Stimulated activated naive CD8-positive, alpha-beta T cell treated with anti-CD3 and anti-CD28 coated beads, Interleukin-15, amount 100 ng/mL, for 72 hours (primary cell): Measurements from ENCODE around the gene NAV2.
"Not testable (repeated sequence)": the region's sequence is repeated elsewhere in the genome, so short reads cannot be mapped to it uniquely, and the experiment has no call there.

ENCODE experiments used
- ATAC-seq: fragments of 150-1000 bp; cut with Tn5 transposase; 2 replicates; pipeline ENCODE4 v1.10.0; 2021; ENCODE audit warnings: mild to moderate bottlenecking, moderate library complexity
- DNase-seq, 2 donors: peaks; one replicate each; pipeline ENCODE4 v3.0.0; 2021 to 2022
- H3K27ac Mint-ChIP-seq, 2 donors: one replicate each; pipeline ENCODE4 v1.8.0; 2022; ENCODE audit warnings: mild to moderate bottlenecking in 2 of 2, mixed read lengths in 2 of 2, moderate library complexity in 2 of 2
- H3K27me3 Mint-ChIP-seq: one replicate; pipeline ENCODE4 v1.8.0; 2022; ENCODE audit warnings: mixed read lengths
- H3K4me1 Mint-ChIP-seq: one replicate; pipeline ENCODE4 v1.8.0; 2022; ENCODE audit warnings: mild to moderate bottlenecking, mixed read lengths
- H3K4me3 Mint-ChIP-seq, 2 donors: one replicate each; pipeline ENCODE4 v1.8.0; 2022; ENCODE audit warnings: mild to moderate bottlenecking in 2 of 2, mixed read lengths in 2 of 2, moderate library complexity in 1 of 2
- H3K9me3 Mint-ChIP-seq, 2 donors: one replicate each; pipeline ENCODE4 v1.8.0; 2022; ENCODE audit warnings: mixed read lengths in 2 of 2

NAV2 gene

GRCh38 chr11:19894404-19894803, 181.8 kb downstream of the NAV2 start:
- Mint-ChIP-seq H3K4me3 (no peak overlapping the region), H3K27me3 (no peaks in the 10 kb centered on the region), H3K27ac (no peak overlapping the region), H3K9me3 (no peaks in the 10 kb centered on the region), H3K4me1 (no peaks in the 10 kb centered on the region)
- DNase-seq (no peak), ATAC-seq (no peak)

GRCh38 chr11:19895037-19895436, 182.4 kb downstream of the NAV2 start:
- ATAC-seq = not testable (repeated sequence)

GRCh38 chr11:19895776-19896175, 183.1 kb downstream of the NAV2 start:
- H3K9me3 Mint-ChIP-seq = no peaks in the 10 kb centered on the region
- DNase-seq = no peak
- H3K4me3 Mint-ChIP-seq = no peak overlapping the region
- no peak overlapping the region for H3K27ac Mint-ChIP-seq
- ATAC-seq = no peak
- no peaks in the 10 kb centered on the region for H3K4me1 Mint-ChIP-seq
- no peaks in the 10 kb centered on the region for H3K27me3 Mint-ChIP-seq

More at GRCh38 chr11:19895037-19895436, 182.4 kb downstream of the NAV2 start:
- H3K27me3 Mint-ChIP-seq, H3K9me3 Mint-ChIP-seq, H3K4me3 Mint-ChIP-seq, H3K4me1 Mint-ChIP-seq, DNase-seq, H3K27ac Mint-ChIP-seq: not testable (repeated sequence)

- DNase-seq = peak; percentile 20 to 41
- peak; percentile 55 for ATAC-seq
Measured at GRCh38 chr11:19903620-19904069, 191.0 kb downstream of the NAV2 start.

GRCh38 chr11:19905280-19905853, 192.7 kb downstream of the NAV2 start:
- Mint-ChIP-seq H3K27me3 (no peaks in the 10 kb centered on the region), H3K27ac (no peak overlapping the region), H3K9me3 (no peaks in the 10 kb centered on the region), H3K4me3 (no peak overlapping the region), H3K4me1 (no peaks in the 10 kb centered on the region)
- DNase-seq (no peak), ATAC-seq (no peak)

More at GRCh38 chr11:19903620-19904069, 191.0 kb downstream of the NAV2 start:
- no peaks in the 10 kb centered on the region for H3K27me3 Mint-ChIP-seq
- H3K4me1 Mint-ChIP-seq = no peaks in the 10 kb centered on the region
- H3K9me3 Mint-ChIP-seq = no peaks in the 10 kb centered on the region
- H3K27ac Mint-ChIP-seq = no peak overlapping the region
- no peak overlapping the region for H3K4me3 Mint-ChIP-seq

GRCh38 chr11:19906126-19906525, 193.5 kb downstream of the NAV2 start:
- no peaks in the 10 kb centered on the region for H3K27me3 Mint-ChIP-seq
- ATAC-seq = no peak

GRCh38 chr11:19907008-19907579, 194.5 kb downstream of the NAV2 start:
- Mint-ChIP-seq H3K27ac (no peak overlapping the region), H3K9me3 (no peaks in the 10 kb centered on the region), H3K27me3 (no peaks in the 10 kb centered on the region), H3K4me3 (no peak overlapping the region), H3K4me1 (no peaks in the 10 kb centered on the region)
- DNase-seq (no peak), ATAC-seq (no peak)

More at GRCh38 chr11:19906126-19906525, 193.5 kb downstream of the NAV2 start:
- no peak for DNase-seq
- no peak overlapping the region for H3K27ac Mint-ChIP-seq
- H3K4me1 Mint-ChIP-seq = no peaks in the 10 kb centered on the region
- H3K4me3 Mint-ChIP-seq = no peak overlapping the region
- H3K9me3 Mint-ChIP-seq = no peaks in the 10 kb centered on the region

DNA sequence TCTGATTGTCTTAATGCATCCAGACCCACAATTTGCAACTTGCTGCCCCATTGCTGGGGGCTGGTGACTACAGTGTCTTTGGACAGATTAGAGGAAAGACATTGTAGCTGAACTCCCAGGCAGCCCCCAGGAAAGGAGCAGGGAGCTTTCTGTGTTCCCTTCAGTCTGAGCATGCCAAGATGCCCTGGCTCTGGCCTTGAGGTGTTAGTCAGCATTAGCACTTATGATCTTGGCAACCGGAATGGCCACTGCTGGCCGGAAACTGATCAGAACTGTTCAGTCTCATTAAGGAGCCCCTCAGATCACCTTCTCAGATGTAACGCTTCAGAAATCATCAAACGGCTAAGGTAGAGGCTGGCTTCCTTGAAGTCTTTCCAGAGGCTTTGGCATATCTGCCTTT, 195.2 kb downstream of the NAV2 start:
- no peaks in the 10 kb centered on the region for H3K9me3 Mint-ChIP-seq
- DNase-seq (no peak), ATAC-seq (no peak)
- no peak overlapping the region for H3K4me3 Mint-ChIP-seq
- no peaks in the 10 kb centered on the region for H3K4me1 Mint-ChIP-seq
- peak overlapping the region in 1 of 2 donors; percentile 76 for H3K27ac Mint-ChIP-seq
- H3K27me3 Mint-ChIP-seq = no peaks in the 10 kb centered on the region

GRCh38 chr11:19910931-19911330, 198.3 kb downstream of the NAV2 start:
- H3K27ac Mint-ChIP-seq = no peak overlapping the region
- no peak overlapping the region for H3K4me3 Mint-ChIP-seq
- H3K9me3 Mint-ChIP-seq = no peaks in the 10 kb centered on the region
- ATAC-seq (no peak), DNase-seq (no peak)
- no peaks in the 10 kb centered on the region for H3K4me1 Mint-ChIP-seq
- no peaks in the 10 kb centered on the region for H3K27me3 Mint-ChIP-seq

DNA sequence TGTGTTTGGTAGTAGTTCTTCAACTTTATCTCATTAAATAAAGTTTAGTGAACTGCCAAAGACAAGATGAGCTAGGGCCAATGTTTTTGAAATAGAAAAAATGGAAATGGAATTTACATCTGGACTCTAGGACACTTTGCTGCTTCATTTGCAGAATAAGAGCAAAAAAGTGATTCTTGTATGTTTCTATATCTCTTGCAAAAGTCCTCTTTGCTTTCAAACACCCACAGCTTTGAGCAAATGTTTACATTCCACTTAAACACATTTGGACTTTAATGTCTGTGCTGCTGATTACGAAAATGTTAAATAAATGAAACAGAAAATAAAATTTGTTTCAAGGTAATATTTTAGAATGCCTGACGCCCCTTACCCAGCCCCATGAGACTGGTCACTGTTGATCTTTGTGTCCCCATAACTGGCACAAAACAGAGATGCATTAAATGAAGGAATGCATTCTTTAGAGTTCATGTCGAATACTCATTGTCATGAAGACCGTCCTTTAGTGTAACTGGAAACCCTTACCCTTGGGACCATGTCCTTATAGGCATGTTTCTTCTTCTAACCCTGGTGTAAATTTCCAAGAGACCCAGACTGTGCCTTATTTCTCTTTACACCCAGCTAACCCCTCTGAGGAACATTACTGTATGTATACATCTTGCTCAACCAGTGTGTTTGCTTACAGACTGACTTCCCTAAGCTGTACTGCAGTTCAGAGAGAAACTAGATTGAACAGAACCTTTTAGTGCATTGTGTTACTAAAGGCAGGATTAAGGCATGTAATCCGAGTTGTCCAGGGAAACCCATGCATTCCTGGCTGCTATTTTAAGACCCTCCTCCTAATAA, 199.7 kb downstream of the NAV2 start:
- Mint-ChIP-seq H3K4me3 (no peak overlapping the region), H3K27me3 (no peaks in the 10 kb centered on the region), H3K4me1 (no peaks in the 10 kb centered on the region), H3K9me3 (no peaks in the 10 kb centered on the region), H3K27ac (peak overlapping the region in 1 of 2 donors; percentile 29)
- no peak for DNase-seq
- no peak for ATAC-seq

- peaks cover 6% of the 10 kb centered on the region for H3K27me3 Mint-ChIP-seq
- no peak overlapping the region for H3K27ac Mint-ChIP-seq
- DNase-seq = no peak
- no peak for ATAC-seq
- no peaks in the 10 kb centered on the region for H3K4me1 Mint-ChIP-seq
- H3K4me3 Mint-ChIP-seq = no peak overlapping the region
- no peaks in the 10 kb centered on the region for H3K9me3 Mint-ChIP-seq
Measured at GRCh38 chr11:19912958-19913892, 200.6 kb downstream of the NAV2 start.

- Mint-ChIP-seq H3K4me3 (no peak overlapping the region), H3K27me3 (peaks cover 10% of the 10 kb centered on the region), H3K27ac (no peak overlapping the region), H3K9me3 (no peaks in the 10 kb centered on the region), H3K4me1 (no peaks in the 10 kb centered on the region)
- DNase-seq = no peak
- no peak for ATAC-seq
Measured at GRCh38 chr11:19913893-19914249, 201.2 kb downstream of the NAV2 start.

GRCh38 chr11:19915808-19916207, 203.2 kb downstream of the NAV2 start:
- Mint-ChIP-seq H3K9me3 (no peaks in the 10 kb centered on the region), H3K27ac (no peak overlapping the region)

GRCh38 chr11:19917069-19917468, 204.4 kb downstream of the NAV2 start:
- Mint-ChIP-seq H3K4me3 (no peak overlapping the region), H3K9me3 (no peaks in the 10 kb centered on the region), H3K27me3 (peaks cover 26% of the 10 kb centered on the region), H3K4me1 (no peaks in the 10 kb centered on the region), H3K27ac (no peak overlapping the region)
- ATAC-seq (no peak), DNase-seq (no peak)

More at GRCh38 chr11:19915808-19916207, 203.2 kb downstream of the NAV2 start:
- DNase-seq (no peak), ATAC-seq (no peak)
- no peak overlapping the region for H3K4me3 Mint-ChIP-seq
- no peaks in the 10 kb centered on the region for H3K4me1 Mint-ChIP-seq
- peaks cover 17% of the 10 kb centered on the region for H3K27me3 Mint-ChIP-seq

GRCh38 chr11:19918302-19919049, 205.8 kb downstream of the NAV2 start:
- Mint-ChIP-seq H3K4me3 (no peak overlapping the region), H3K9me3 (no peaks in the 10 kb centered on the region), H3K27me3 (peaks cover 37% of the 10 kb centered on the region), H3K4me1 (no peaks in the 10 kb centered on the region), H3K27ac (no peak overlapping the region)
- ATAC-seq (no peak), DNase-seq (no peak)
